GM13976 (cell line): Measurements from ENCODE around the gene SH3PXD2A.
"Not testable (repeated sequence)": the region's sequence is repeated elsewhere in the genome, so short reads cannot be mapped to it uniquely, and the experiment has no call there.

Experiments
- DNase-seq: peaks from one replicate; pipeline ENCODE4 v3.0.0; 2012; ENCODE audit warnings: low spot score
- CTCF ChIP-seq: IDR thresholded peaks from 2 replicates; pipeline ENCODE4 v1.5.1; 2012; ENCODE audit warnings: borderline replicate concordance, mild to moderate bottlenecking; ENCODE audit not compliant: insufficient read depth; ENCODE audit errors: extremely low read depth, missing control alignments, control extremely low read depth
- in situ Hi-C: fragments of 300-500 bp; cut with MboI; formaldehyde crosslinking; loops from one replicate; pipeline ENCODE4 v1.12.0; 2022; ENCODE audit warnings: low sequenced_read_pairs, mixed read lengths, inconsistent platforms; ENCODE audit not compliant: unreplicated experiment

Gene SH3PXD2A

GRCh38 chr10:103663802-103664201, 191.6 kb downstream of the SH3PXD2A start:
- no peak for DNase-seq
- in situ Hi-C loops, result no loop called here
- no peak for TF ChIP-seq CTCF

- no peak for DNase-seq
- in situ Hi-C loops, result no loop called here
- TF ChIP-seq CTCF, result no peak
Observed at GRCh38 chr10:103663236-103663635, 192.1 kb downstream of the SH3PXD2A start.

- DNase-seq, in situ Hi-C loops: not testable (repeated sequence)
Observed at GRCh38 chr10:103662704-103663103, 192.7 kb downstream of the SH3PXD2A start.

DNA sequence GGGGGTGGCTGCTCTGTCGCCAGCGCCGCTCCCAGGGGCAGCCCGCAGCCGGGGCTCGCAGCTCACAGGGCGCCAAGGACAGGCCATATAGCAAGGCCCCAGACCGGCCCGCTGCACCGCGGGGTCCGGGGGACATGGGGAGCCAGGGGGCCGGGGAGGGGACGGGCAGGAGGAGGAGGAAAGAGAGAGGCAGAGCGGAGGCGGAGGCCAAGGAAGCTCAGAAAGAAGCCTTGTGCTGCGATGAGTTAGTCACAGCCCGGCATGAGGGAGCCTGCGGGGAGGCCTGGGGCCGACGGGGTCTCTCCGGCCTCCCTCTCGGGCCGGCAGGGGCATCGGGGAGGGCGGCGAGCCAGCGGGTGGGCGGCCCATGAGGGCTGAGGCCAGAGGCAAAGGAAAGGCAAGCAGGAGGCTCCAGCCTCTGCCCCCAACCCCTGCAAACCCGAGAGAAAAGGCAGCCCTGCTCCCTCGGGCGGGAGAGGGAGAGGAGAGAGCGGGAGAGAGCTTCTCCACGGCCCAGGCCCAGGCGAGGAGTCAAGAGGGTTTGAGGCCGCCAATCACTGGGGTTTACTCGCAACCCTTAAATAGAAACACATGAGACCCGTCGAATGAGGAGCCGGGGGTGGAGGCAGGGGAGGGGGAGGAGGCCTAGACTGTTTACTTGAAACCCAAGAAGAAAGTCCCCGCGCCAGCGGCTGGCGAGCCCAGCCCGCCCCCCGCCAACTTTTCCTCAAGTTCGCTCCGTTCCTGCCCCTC, 194.0 kb downstream of the SH3PXD2A start:
- no peak for TF ChIP-seq CTCF
- DNase-seq, result no peak
- in situ Hi-C loops, result no loop called here

DNA sequence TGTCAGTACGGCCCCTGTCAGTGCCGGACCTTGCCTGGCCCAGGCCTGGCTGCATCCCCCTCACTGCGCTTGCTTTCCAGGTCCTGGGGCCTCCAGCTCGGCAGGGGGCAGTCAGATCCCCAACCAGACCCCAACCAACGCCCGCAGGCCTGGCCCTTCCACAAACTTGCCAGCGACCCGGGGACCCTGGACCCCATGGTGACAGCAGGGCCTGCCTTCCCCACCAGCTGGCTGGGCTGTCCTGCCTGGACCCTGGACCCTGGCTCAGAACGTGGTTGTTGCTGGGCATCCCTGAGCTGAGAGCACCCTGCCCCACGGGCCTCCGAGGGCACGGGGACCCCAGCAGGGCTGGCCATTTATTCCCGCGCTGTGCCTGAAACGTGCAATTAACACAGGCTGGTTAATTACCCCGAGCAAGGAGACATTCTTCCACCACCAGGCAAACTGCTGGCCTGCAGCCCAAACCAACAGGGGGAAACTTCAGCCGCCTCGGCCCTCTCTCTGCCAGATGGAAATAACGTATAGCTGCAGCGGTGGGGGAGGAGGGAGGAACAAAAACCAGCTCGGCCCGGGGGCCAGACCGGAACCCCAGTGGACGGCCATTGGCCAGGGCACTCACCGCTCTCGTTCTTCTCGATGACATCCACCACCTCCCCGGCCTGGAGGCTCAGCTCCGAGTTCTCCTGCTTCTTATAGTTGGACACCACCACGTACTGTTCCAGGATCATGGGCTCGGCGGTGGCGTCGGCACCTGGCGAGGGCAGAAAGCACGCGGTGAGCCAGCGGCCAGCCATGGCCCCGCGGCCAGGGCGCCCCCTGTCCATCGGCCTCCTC, 194.8 kb downstream of the SH3PXD2A start:
- in situ Hi-C loops, result no loop called here
- peak; percentile 70 for DNase-seq
- no peak for TF ChIP-seq CTCF

DNA sequence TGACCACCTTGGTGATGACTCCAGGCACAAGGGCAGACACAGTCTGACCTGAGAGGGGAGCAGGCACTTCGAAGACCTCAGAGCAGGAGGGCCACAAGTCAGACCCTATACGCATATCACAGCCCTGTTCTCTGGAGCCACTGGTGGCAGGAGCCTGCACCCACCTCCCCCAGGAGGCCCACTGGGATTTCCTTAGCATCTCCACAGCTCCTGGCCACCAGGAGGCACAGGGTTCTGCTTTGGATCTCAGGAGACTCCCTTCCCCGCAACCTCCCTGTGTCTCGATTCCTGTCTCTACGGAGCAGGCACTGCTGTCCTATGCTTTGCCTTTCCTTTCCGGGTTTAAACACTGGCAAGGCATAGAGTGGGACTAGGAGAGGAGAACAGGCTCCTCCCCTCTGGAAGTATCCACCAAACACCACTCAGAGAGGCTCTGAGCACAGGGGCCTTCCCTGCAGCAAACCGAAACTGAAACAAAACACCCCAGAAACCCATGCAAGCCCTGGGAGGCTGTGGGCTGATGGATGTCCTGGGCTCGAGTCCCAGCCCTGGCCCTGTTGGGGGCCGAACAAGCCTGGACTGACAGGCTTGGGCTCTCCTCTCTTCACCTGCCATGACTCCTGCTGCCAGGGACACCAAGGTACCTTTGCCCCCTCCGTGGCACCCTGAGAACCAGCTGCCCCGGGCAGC, 195.6 kb downstream of the SH3PXD2A start:
- no peak for TF ChIP-seq CTCF
- peak; percentile 92 for DNase-seq
- in situ Hi-C loops, result no loop called here
